ENCODE results near the gene MYO1E. TPM values are rescaled to one million over a fixed set of nuclear protein-coding genes. Genes with fewer than 3 reads are reported as not detected.
"Not testable (repeated sequence)": the region's sequence is repeated elsewhere in the genome, so short reads cannot be mapped to it uniquely, and the experiment has no call there.

The MYO1E gene
- total RNA-seq, 2 experiments from 2014 or later, result 90.4 to 101 TPM

DNA sequence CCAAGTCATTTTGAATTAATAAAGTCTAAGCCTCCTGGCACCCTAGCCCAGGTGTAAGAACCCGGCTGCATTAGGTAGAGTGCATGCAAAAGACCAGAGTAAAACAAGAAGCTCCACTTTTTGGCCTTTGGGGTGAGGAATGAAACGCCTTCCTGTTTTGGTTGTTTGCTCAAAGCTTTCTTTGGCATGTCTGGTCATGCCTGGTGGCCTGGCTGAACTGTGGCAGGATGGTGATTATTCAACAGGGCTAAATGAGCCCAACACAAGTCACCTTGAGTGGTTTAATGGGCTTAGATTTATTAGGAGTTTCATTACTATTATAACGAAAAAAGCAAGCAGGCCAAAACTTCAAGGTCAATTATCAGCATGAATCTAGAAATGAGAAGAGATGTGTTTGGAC lies 206.9 kb downstream of the MYO1E start:
- Mint-ChIP-seq H3K36me3 (ENCODE audit: low read depth) (peaks cover 50% of the 10 kb centered on the region), H3K4me3 (no peak overlapping the region), H3K27me3 (ENCODE audit: low read depth) (no peaks in the 10 kb centered on the region), H3K9me3 (ENCODE audit: insufficient read depth) (peaks cover 7% of the 10 kb centered on the region), H3K4me1 (ENCODE audit: low read depth) (peaks cover 52% of the 10 kb centered on the region), H3K27ac (peak overlapping the region; percentile 48)
- DNase-seq, result peak; percentile 38
- ChIA-PET CTCF (interaction anchor here (0.6 to 2.7 kb wide), 10 partner anchors 9 to 476 kb away, joined by 3 to 11 read pairs (median 4); no protein-coding TSS in a partner anchor), POLR2A (no interaction called here)
- ATAC-seq, result no peak

DNA sequence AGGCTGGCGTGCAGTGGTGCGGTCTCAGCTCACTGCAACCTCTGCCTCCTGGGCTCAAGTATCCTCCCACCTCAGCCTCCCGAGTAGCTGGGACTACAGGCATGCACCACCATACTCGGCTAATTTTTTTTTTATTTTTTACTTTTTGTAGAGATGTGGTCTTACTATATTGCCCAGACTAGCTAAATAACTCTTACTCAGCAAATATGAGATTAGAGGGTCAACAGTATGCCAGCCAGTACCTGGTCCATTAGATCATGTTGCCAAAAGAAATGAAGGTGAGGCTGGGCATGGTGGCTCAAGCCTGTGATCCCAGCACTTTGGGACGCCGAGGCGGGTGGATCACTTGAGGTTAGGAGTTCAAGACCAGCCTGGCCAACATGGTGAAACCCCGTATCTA lies 210.6 kb downstream of the MYO1E start:
- not testable (repeated sequence) for H3K4me3 Mint-ChIP-seq; ATAC-seq; H3K27ac Mint-ChIP-seq; DNase-seq; H3K9me3 Mint-ChIP-seq (ENCODE audit: insufficient read depth); H3K27me3 Mint-ChIP-seq (ENCODE audit: low read depth)
- H3K4me1 Mint-ChIP-seq (ENCODE audit: low read depth), result peaks cover 23% of the 10 kb centered on the region
- H3K36me3 Mint-ChIP-seq (ENCODE audit: low read depth), result peaks cover 50% of the 10 kb centered on the region
- ChIA-PET CTCF (interaction anchor here (0.8 to 1.5 kb wide), 7 partner anchors 11 to 367 kb away, joined by 3 to 7 read pairs (median 3); no protein-coding TSS in a partner anchor), POLR2A (interaction anchor here (0.6 to 1.0 kb wide), 3 partner anchors 18 to 313 kb away, joined by 3 to 6 read pairs (median 4); no protein-coding TSS in a partner anchor)

GRCh38 chr15:59160880-59161593 lies 211.6 kb downstream of the MYO1E start:
- Mint-ChIP-seq H3K4me3 (no peak overlapping the region), H3K4me1 (ENCODE audit: low read depth) (peaks cover 15% of the 10 kb centered on the region), H3K27me3 (ENCODE audit: low read depth) (no peaks in the 10 kb centered on the region), H3K27ac (no peak overlapping the region), H3K36me3 (ENCODE audit: low read depth) (peaks cover 46% of the 10 kb centered on the region), H3K9me3 (ENCODE audit: insufficient read depth) (peaks cover 7% of the 10 kb centered on the region)
- ChIA-PET POLR2A (interaction anchor here (1.0 kb wide), 1 partner anchor 17 kb away, joined by 3 read pairs; no protein-coding TSS in a partner anchor), CTCF (interaction anchor here (0.6 to 1.5 kb wide), 6 partner anchors 23 to 368 kb away, joined by 3 to 7 read pairs (median 3); no protein-coding TSS in a partner anchor)
- DNase-seq (peak; percentile 52), ATAC-seq (no peak)

- no peaks in the 10 kb centered on the region for H3K27me3 Mint-ChIP-seq (ENCODE audit: low read depth)
- ATAC-seq, result no peak
- ChIA-PET POLR2A (no interaction called here), CTCF (no interaction called here)
- H3K4me3 Mint-ChIP-seq, result no peak overlapping the region
- peaks cover 41% of the 10 kb centered on the region for H3K36me3 Mint-ChIP-seq (ENCODE audit: low read depth)
- DNase-seq, result no peak
- no peaks in the 10 kb centered on the region for H3K9me3 Mint-ChIP-seq (ENCODE audit: insufficient read depth)
- H3K27ac Mint-ChIP-seq, result no peak overlapping the region
- no peaks in the 10 kb centered on the region for H3K4me1 Mint-ChIP-seq (ENCODE audit: low read depth)
Measured at GRCh38 chr15:59159210-59159609, 213.5 kb downstream of the MYO1E start.

GRCh38 chr15:59158701-59159034 lies 214.0 kb downstream of the MYO1E start:
- peaks cover 40% of the 10 kb centered on the region for H3K36me3 Mint-ChIP-seq (ENCODE audit: low read depth)
- ChIA-PET CTCF (no interaction called here), POLR2A (no interaction called here)
- no peak overlapping the region for H3K27ac Mint-ChIP-seq
- no peaks in the 10 kb centered on the region for H3K9me3 Mint-ChIP-seq (ENCODE audit: insufficient read depth)
- DNase-seq (no peak), ATAC-seq (no peak)
- no peaks in the 10 kb centered on the region for H3K4me1 Mint-ChIP-seq (ENCODE audit: low read depth)
- no peak overlapping the region for H3K4me3 Mint-ChIP-seq
- no peaks in the 10 kb centered on the region for H3K27me3 Mint-ChIP-seq (ENCODE audit: low read depth)

GRCh38 chr15:59157840-59158700 lies 214.6 kb downstream of the MYO1E start:
- peaks cover 46% of the 10 kb centered on the region for H3K36me3 Mint-ChIP-seq (ENCODE audit: low read depth)
- DNase-seq (no peak), ATAC-seq (no peak)
- no peaks in the 10 kb centered on the region for H3K4me1 Mint-ChIP-seq (ENCODE audit: low read depth)
- ChIA-PET POLR2A (no interaction called here), CTCF (no interaction called here)
- H3K27ac Mint-ChIP-seq, result no peak overlapping the region
- H3K4me3 Mint-ChIP-seq, result no peak overlapping the region
- H3K9me3 Mint-ChIP-seq (ENCODE audit: insufficient read depth), result no peaks in the 10 kb centered on the region
- H3K27me3 Mint-ChIP-seq (ENCODE audit: low read depth), result no peaks in the 10 kb centered on the region

- ATAC-seq, result no peak
- no peaks in the 10 kb centered on the region for H3K4me1 Mint-ChIP-seq (ENCODE audit: low read depth)
- ChIA-PET CTCF (no interaction called here), POLR2A (no interaction called here)
- no peak overlapping the region for H3K4me3 Mint-ChIP-seq
- no peaks in the 10 kb centered on the region for H3K27me3 Mint-ChIP-seq (ENCODE audit: low read depth)
- no peak for DNase-seq
- no peak overlapping the region for H3K27ac Mint-ChIP-seq
- H3K36me3 Mint-ChIP-seq (ENCODE audit: low read depth), result peaks cover 47% of the 10 kb centered on the region
- H3K9me3 Mint-ChIP-seq (ENCODE audit: insufficient read depth), result no peaks in the 10 kb centered on the region
Measured at GRCh38 chr15:59157396-59157795, 215.3 kb downstream of the MYO1E start.

- no peaks in the 10 kb centered on the region for H3K9me3 Mint-ChIP-seq (ENCODE audit: insufficient read depth)
- no peaks in the 10 kb centered on the region for H3K4me1 Mint-ChIP-seq (ENCODE audit: low read depth)
- POLR2A ChIA-PET, result no interaction called here
- no peak for ATAC-seq
- no peak for DNase-seq
- no peak overlapping the region for H3K4me3 Mint-ChIP-seq
- H3K27me3 Mint-ChIP-seq (ENCODE audit: low read depth), result no peaks in the 10 kb centered on the region
- CTCF ChIA-PET, result interaction anchor here (0.8 kb wide), 1 partner anchor 373 kb away, joined by 3 read pairs; no protein-coding TSS in a partner anchor
- peaks cover 45% of the 10 kb centered on the region for H3K36me3 Mint-ChIP-seq (ENCODE audit: low read depth)
- no peak overlapping the region for H3K27ac Mint-ChIP-seq
Measured at GRCh38 chr15:59155431-59155830, 217.2 kb downstream of the MYO1E start.

DNA sequence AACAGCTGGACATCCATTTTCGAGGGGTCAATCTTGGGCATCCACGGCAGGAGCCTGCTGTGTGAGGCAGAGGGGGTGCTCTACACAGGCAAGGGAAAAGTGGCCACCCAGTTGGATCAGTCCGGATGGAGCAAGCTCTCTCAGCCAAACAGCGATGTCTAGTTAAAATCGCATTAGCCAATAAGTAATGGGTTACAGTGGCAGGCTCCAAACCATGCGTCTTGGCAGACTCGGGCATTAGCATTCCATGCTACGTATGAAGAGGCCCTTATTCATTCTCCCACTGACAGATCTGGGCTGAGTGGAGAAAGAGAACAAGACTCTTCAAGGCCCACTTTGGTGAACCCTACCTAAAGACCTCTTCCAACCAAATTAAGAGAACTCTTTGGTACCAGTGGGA lies 218.4 kb downstream of the MYO1E start:
- ChIA-PET POLR2A (no interaction called here), CTCF (interaction anchor here (1.0 kb wide), 1 partner anchor 379 kb away, joined by 3 read pairs; no protein-coding TSS in a partner anchor)
- ATAC-seq, result no peak
- peaks cover 46% of the 10 kb centered on the region for H3K36me3 Mint-ChIP-seq (ENCODE audit: low read depth)
- no peaks in the 10 kb centered on the region for H3K9me3 Mint-ChIP-seq (ENCODE audit: insufficient read depth)
- DNase-seq, result no peak
- H3K27ac Mint-ChIP-seq, result no peak overlapping the region
- no peaks in the 10 kb centered on the region for H3K4me1 Mint-ChIP-seq (ENCODE audit: low read depth)
- no peaks in the 10 kb centered on the region for H3K27me3 Mint-ChIP-seq (ENCODE audit: low read depth)
- H3K4me3 Mint-ChIP-seq, result no peak overlapping the region

- CTCF ChIA-PET, result interaction anchor here (1.0 to 1.2 kb wide), 2 partner anchors 375 to 379 kb away, joined by 3 to 4 read pairs; no protein-coding TSS in a partner anchor
Measured at GRCh38 chr15:59153466-59153865, 219.2 kb downstream of the MYO1E start.

GRCh38 chr15:59152694-59153450 lies 219.8 kb downstream of the MYO1E start:
- CTCF ChIA-PET, result interaction anchor here (1.2 kb wide), 1 partner anchor 376 kb away, joined by 4 read pairs; no protein-coding TSS in a partner anchor
- DNase-seq (no peak), ATAC-seq (no peak)
- Mint-ChIP-seq H3K36me3 (ENCODE audit: low read depth) (peaks cover 40% of the 10 kb centered on the region), H3K27me3 (ENCODE audit: low read depth) (no peaks in the 10 kb centered on the region), H3K4me1 (ENCODE audit: low read depth) (no peaks in the 10 kb centered on the region), H3K4me3 (no peak overlapping the region), H3K27ac (no peak overlapping the region), H3K9me3 (ENCODE audit: insufficient read depth) (no peaks in the 10 kb centered on the region)
- POLR2A ChIA-PET, result no interaction called here

More at GRCh38 chr15:59153466-59153865, 219.2 kb downstream of the MYO1E start:
- no peak for ATAC-seq
- Mint-ChIP-seq H3K4me3 (no peak overlapping the region), H3K27ac (no peak overlapping the region), H3K36me3 (ENCODE audit: low read depth) (peaks cover 45% of the 10 kb centered on the region), H3K4me1 (ENCODE audit: low read depth) (no peaks in the 10 kb centered on the region), H3K27me3 (ENCODE audit: low read depth) (no peaks in the 10 kb centered on the region), H3K9me3 (ENCODE audit: insufficient read depth) (no peaks in the 10 kb centered on the region)
- no peak for DNase-seq
- POLR2A ChIA-PET, result no interaction called here

Measured in activated CD8-positive, alpha-beta T cell treated with anti-CD3 and anti-CD28 coated beads, Interleukin-2, amount 10 ng/mL, durations not matched to agents 7 days and 5 days (primary cell).